HCT116 (cell line): ENCODE results near the gene PCDHGA9. TPM values are rescaled to one million over a fixed set of nuclear protein-coding genes. Genes with fewer than 3 reads are reported as not detected.

Source experiments
- ATAC-seq: fragments of 200-7000 bp; cut with Tn5 transposase; 2 replicates; pipeline ENCODE4 v1.9.1; 2020; ENCODE audit warnings: mild to moderate bottlenecking, moderate library complexity
- BruUV-seq: library from RNA; stranded (reverse); fragments of 400-500 nt; replicated peaks from 2 replicates; lab custom pipeline; 2021; lab: Mats Ljungman, UMichigan
- CTCF ChIA-PET: fragments of 300-600 bp; sonication (Branson Sonifier 250); formaldehyde crosslinking; loops from one replicate; lab custom pipeline; 2021; ENCODE audit warnings: antibody characterized with exemption; lab: Charles Lee
- POLR2A ChIA-PET: fragments of 300-600, 350-600 bp; sonication (Branson Sonifier 250); formaldehyde crosslinking; loops from one replicate; lab custom pipeline; 2021; ENCODE audit warnings: antibody characterized with exemption; lab: Charles Lee
- RAD21 ChIA-PET, 2 experiments: fragments of 300-600 bp; sonication (Branson Sonifier 250); formaldehyde crosslinking; loops; one replicate each; lab custom pipeline; 2023; ENCODE audit warnings: low total read pairs in 2 of 2; ENCODE audit not compliant: uncharacterized antibody in 2 of 2, unreplicated experiment in 2 of 2, low non-redundant PET in 1 of 2; lab: Charles Lee
- DNase-seq: peaks from one replicate; pipeline ENCODE4 v3.0.0-alpha.2; 2010; ENCODE audit warnings: low read depth, low spot score
- H2AFZ ChIP-seq: fragments of 200-600 bp; shearing (Covaris generic), sonication (generic); 2 replicates; pipeline ENCODE4 v1.6.1; 2017; ENCODE audit warnings: low read depth, mixed run types, mixed read lengths, antibody characterized with exemption, low read length; ENCODE audit not compliant: poor library complexity, severe bottlenecking
- H3K27ac ChIP-seq: 2 replicates; pipeline ENCODE4 v1.5.1; 2012; ENCODE audit warnings: low read depth, low read length
- H3K27me3 ChIP-seq: fragments of 200-600 bp; sonication (generic); 2 replicates; pipeline ENCODE4 v1.6.1; 2016; ENCODE audit warnings: mixed run types, low read length, mixed read lengths; ENCODE audit not compliant: insufficient read depth
- H3K36me3 ChIP-seq, 2 experiments: fragments of 200-500 bp in 1 of 2; fragments of 200-600 bp in 1 of 2; sonication (Bioruptor generic) in 1 of 2; sonication (generic) in 1 of 2; 2 replicates each; pipeline versions ENCODE4 v1.5.1 to v1.6.1; 2014 to 2016; ENCODE audit warnings: low read length in 2 of 2, inconsistent platforms in 1 of 2, mixed read lengths in 1 of 2, mixed run types in 1 of 2; ENCODE audit not compliant: insufficient read depth in 2 of 2, control insufficient read depth in 1 of 2
- H3K4me1 ChIP-seq, 2 experiments: fragments of 200-600 bp in 1 of 2; sonication (generic) in 1 of 2; 2 replicates each; pipeline versions ENCODE4 v1.5.1 to v1.6.1; 2012 to 2017; ENCODE audit warnings: low read length in 2 of 2, inconsistent platforms in 1 of 2, mild to moderate bottlenecking in 1 of 2, mixed read lengths in 1 of 2, mixed run types in 1 of 2, moderate library complexity in 1 of 2; ENCODE audit not compliant: insufficient read depth in 2 of 2, control insufficient read depth in 1 of 2
- H3K4me2 ChIP-seq: fragments of 200-600 bp; sonication (generic); 2 replicates; pipeline ENCODE4 v1.6.1; 2017; ENCODE audit warnings: mixed run types, low read length, mixed read lengths
- H3K4me3 ChIP-seq, 2 experiments: fragments of 200-600 bp in 1 of 2; sonication (generic) in 1 of 2; replicated peaks in 1 of 2; 2 replicates each; pipeline ENCODE4 v1.5.1; 2011 to 2016; ENCODE audit warnings: low read length in 2 of 2, control low read depth in 1 of 2, low read depth in 1 of 2, mild to moderate bottlenecking in 1 of 2, mixed read lengths in 1 of 2, mixed run types in 1 of 2
- H3K79me2 ChIP-seq: fragments of 200-600 bp; sonication (generic); 2 replicates; pipeline ENCODE4 v1.6.1; 2017; ENCODE audit warnings: mild to moderate bottlenecking, mixed run types, low read length, moderate library complexity, mixed read lengths; ENCODE audit not compliant: insufficient read depth
- H3K9ac ChIP-seq: fragments of 200-600 bp; sonication (generic); 2 replicates; pipeline ENCODE4 v1.6.1; 2016; ENCODE audit warnings: low read length, mixed read lengths
- H3K9me2 ChIP-seq: fragments of 200-600 bp; sonication (generic), shearing (Covaris generic); 2 replicates; pipeline ENCODE4 v1.6.1; 2017; ENCODE audit warnings: mixed run types, mild to moderate bottlenecking, moderate library complexity; ENCODE audit not compliant: insufficient read depth
- H3K9me3 ChIP-seq, 2 experiments: fragments of 200-500 bp in 1 of 2; fragments of 200-600 bp in 1 of 2; sonication (Bioruptor generic) in 1 of 2; sonication (generic) in 1 of 2; 2 replicates each; pipeline ENCODE4 v1.6.1; 2014 to 2017; ENCODE audit warnings: low read length in 2 of 2, mixed read lengths in 2 of 2, inconsistent platforms in 1 of 2, low read depth in 1 of 2, mild to moderate bottlenecking in 1 of 2, mixed run types in 1 of 2, moderate library complexity in 1 of 2; ENCODE audit not compliant: control insufficient read depth in 1 of 2, insufficient read depth in 1 of 2
- H4K20me1 ChIP-seq: fragments of 200-600 bp; sonication (generic), shearing (Covaris generic); 2 replicates; pipeline ENCODE4 v1.6.1; 2017; ENCODE audit warnings: mixed run types, mild to moderate bottlenecking, moderate library complexity; ENCODE audit not compliant: insufficient read depth
- ATF3 ChIP-seq: IDR thresholded peaks from 2 replicates; pipeline ENCODE4 v1.6.1; 2012
- CEBPB ChIP-seq: IDR thresholded peaks from 2 replicates; pipeline ENCODE4 v1.6.1; 2012; ENCODE audit warnings: low read depth
- CTCF ChIP-seq, 3 experiments: fragments of 200-600 bp in 1 of 3; sonication (generic) in 1 of 3; IDR thresholded peaks in 2 of 3; conservative IDR thresholded peaks in 1 of 3; 2 replicates each; pipeline ENCODE4 v1.5.1; 2012 to 2017; ENCODE audit warnings: low read depth in 2 of 3, low read length in 2 of 3, antibody characterized with exemption in 1 of 3, borderline replicate concordance in 1 of 3, control low read depth in 1 of 3, mild to moderate bottlenecking in 1 of 3, mixed read lengths in 1 of 3, mixed run types in 1 of 3, moderate library complexity in 1 of 3; ENCODE audit not compliant: insufficient read depth in 1 of 3
- EZH2 ChIP-seq: fragments of 200-600 bp; sonication (generic); IDR thresholded peaks from 2 replicates; pipeline ENCODE4 v1.6.1; 2017; ENCODE audit warnings: antibody characterized with exemption, mixed run types
- MAX ChIP-seq: IDR thresholded peaks from 2 replicates; pipeline ENCODE4 v1.6.1; 2012
- POLR2AphosphoS5 ChIP-seq: IDR thresholded peaks from 2 replicates; pipeline ENCODE4 v1.6.1; 2011; ENCODE audit warnings: mild to moderate bottlenecking, low read depth, low read length, moderate library complexity
- RAD21 ChIP-seq: IDR thresholded peaks from 2 replicates; pipeline ENCODE4 v1.6.1; 2012; ENCODE audit warnings: low read depth, mild to moderate bottlenecking
- SIN3A ChIP-seq: IDR thresholded peaks from 2 replicates; pipeline ENCODE4 v1.6.1; 2012; ENCODE audit warnings: low read depth
- SP1 ChIP-seq: IDR thresholded peaks from 2 replicates; pipeline ENCODE4 v1.6.1; 2012; ENCODE audit warnings: low read depth
- SRF ChIP-seq: IDR thresholded peaks from 2 replicates; pipeline ENCODE4 v1.6.1; 2012; ENCODE audit warnings: low read depth
- TCF7L2 ChIP-seq: IDR thresholded peaks from 2 replicates; pipeline ENCODE4 v1.7.0; 2011; ENCODE audit warnings: borderline replicate concordance, inconsistent platforms; ENCODE audit not compliant: insufficient read depth, insufficient read length; ENCODE audit errors: extremely low read depth
- YY1 ChIP-seq: IDR thresholded peaks from 2 replicates; pipeline ENCODE4 v1.6.1; 2011; ENCODE audit warnings: low read length, low read depth, moderate library complexity, mild to moderate bottlenecking; ENCODE audit not compliant: insufficient replicate concordance; ENCODE audit errors: extremely low read depth
- ZNF274 ChIP-seq: fragments of 200-500 bp; sonication (Bioruptor generic); IDR thresholded peaks from 2 replicates; pipeline ENCODE4 v1.6.1; 2014; ENCODE audit warnings: mild to moderate bottlenecking, low read depth, low read length, inconsistent platforms
- intact Hi-C: fragments of 100-400 bp; cut with micrococcal nuclease; formaldehyde crosslinking; loops from 2 replicates; pipeline ENCODE4 v1.10.0; 2022
- total RNA-seq: library from RNA; stranded (reverse); gene quantifications from one replicate; pipeline ENCODE4 v1.2.1, GENCODE V29; 2021; ENCODE audit not compliant: unreplicated experiment

Gene PCDHGA9
- total RNA-seq, 1 experiment from 2014 or later, result 0.34 TPM

GRCh38 chr5:141371572-141372475, 30.8 kb upstream of the PCDHGA9 start:
- no peaks in the 10 kb centered on the region for H3K9me2 ChIP-seq
- intact Hi-C loops, result no loop called here
- no TSS peak for BruUV-seq
- TF ChIP-seq SIN3A, result no peak
- TF ChIP-seq RAD21, result no peak
- TF ChIP-seq SP1, result no peak
- TF ChIP-seq YY1, result no peak
- TF ChIP-seq CEBPB, result no peak
- TF ChIP-seq ATF3, result no peak
- TF ChIP-seq CTCF (IDR thresholded peaks at IDR 0.05 in 2 of 3, conservative IDR thresholded peaks at IDR 0.05 in 1 of 3; ENCODE audit: borderline replicate concordance in 1 of 3, insufficient read depth in 1 of 3, low read depth in 2 of 3, low read length in 2 of 3), result no peak
- no peak for TF ChIP-seq MAX
- no peak for TF ChIP-seq EZH2
- TF ChIP-seq TCF7L2, result no peak
- no peak for TF ChIP-seq ZNF274
- no peak for TF ChIP-seq SRF
- TF ChIP-seq POLR2AphosphoS5, result no peak
- H3K79me2 ChIP-seq, result no peaks in the 10 kb centered on the region
- no peaks in the 10 kb centered on the region for H4K20me1 ChIP-seq
- peaks cover 0 to 12% of the 10 kb centered on the region in 2 experiments; a peak in 2 of 4 replicates for H3K9me3 ChIP-seq
- no peak overlapping the region for H3K9ac ChIP-seq
- H3K4me1 ChIP-seq, result no peaks in the 10 kb centered on the region
- H3K36me3 ChIP-seq, result no peaks in the 10 kb centered on the region
- no peak overlapping the region for H3K27ac ChIP-seq
- RAD21 ChIA-PET, result no interaction called here
- no peak for ATAC-seq
- no peak for DNase-seq
- POLR2A ChIA-PET, result no interaction called here
- no peak overlapping the region for H3K4me2 ChIP-seq
- no peak overlapping the region for H2AFZ ChIP-seq
- CTCF ChIA-PET, result no interaction called here
- no peaks in the 10 kb centered on the region for H3K27me3 ChIP-seq
- H3K4me3 ChIP-seq, result no peak overlapping the region
